ENCODE results near the gene IL32.
"Not testable (repeated sequence)": the region's sequence is repeated elsewhere in the genome, so short reads cannot be mapped to it uniquely, and the experiment has no call there.

IL32 gene

DNA sequence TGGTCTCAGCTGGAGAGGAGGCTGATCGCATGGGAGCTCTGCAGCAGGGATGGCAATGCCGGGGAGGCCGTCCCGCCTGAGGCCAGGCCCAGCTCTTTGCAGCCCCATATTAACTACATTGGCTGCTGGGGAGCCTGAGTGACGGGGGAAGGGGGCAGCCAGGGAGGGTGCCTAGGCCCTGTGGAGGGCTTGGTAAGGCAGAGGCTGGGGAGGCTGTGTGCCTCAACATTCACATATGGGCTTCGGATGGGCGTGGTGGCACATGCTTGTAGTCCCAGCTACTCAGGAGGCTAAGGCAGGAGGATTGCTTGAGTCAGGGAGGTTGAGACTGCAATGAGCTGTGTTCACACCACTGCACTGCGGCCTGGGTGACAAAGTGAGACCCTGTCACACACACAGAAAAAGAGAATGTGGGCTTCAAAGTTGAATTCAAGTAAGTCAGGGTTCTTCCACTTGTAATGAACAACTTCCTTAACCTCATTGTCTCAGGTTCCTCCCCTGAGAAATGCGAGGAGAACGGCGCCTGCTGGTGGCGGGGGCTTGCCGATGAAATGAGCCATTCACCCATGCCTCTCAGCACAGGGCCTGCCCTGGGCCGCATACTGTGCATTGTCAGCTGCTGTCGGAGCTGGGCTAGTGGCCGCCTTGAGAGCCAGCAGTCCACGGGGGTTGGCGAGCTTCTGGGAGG, 7.3 kb downstream of the IL32 start:
- DNase-seq: not testable (repeated sequence)

DNA sequence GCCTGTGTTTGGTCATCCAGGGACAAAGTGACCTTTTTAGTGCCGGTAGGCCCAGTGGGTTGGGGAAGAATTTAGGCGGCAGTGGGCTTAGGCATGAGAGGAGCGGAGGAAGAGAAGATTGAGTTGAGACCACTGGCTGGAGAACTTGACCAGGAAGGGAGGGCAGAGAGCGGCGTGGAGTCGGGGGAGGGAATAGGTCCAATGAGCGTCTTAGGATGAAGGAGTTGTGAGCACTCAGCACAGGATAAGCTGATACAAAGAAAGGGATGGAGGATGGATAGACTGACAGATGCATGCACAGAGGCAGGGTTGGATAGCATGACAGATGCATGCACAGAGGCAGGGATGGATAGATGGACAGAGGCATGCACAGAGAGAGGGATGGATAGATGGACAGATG, 8.0 kb downstream of the IL32 start:
- no peak for DNase-seq

DNA sequence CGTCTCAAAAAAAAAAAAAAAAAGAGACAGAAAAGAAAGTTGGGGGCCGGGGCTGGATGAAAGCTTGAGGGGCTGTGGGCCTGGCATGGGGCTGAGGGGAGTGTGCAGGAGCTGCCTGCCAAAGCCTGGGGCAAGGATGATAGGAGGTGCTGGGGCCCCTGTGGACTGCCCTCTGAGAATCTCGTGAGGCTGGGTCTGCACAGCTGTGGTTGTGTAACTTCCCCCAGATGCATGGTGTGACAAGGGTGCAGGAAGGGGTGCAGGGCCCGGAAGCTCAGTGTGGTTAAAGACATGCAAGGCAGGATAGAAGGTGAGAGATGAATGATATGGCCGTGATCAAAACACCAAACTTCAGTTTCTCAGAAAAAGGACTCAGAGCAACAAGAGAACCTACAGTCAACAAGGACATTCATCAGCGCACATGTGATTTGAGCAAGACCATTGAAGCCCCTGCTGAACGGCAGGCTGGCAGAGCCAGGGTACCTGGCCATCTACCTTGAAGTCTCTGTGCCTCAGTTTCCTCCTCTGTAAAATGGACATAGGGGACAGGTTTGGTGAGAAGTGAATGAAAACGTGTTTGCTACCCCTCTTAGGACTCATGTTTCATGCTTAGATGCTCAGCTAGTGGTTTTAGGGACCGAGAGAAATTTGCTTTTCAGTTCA, 9.6 kb downstream of the IL32 start:
- no peak for DNase-seq

DNA sequence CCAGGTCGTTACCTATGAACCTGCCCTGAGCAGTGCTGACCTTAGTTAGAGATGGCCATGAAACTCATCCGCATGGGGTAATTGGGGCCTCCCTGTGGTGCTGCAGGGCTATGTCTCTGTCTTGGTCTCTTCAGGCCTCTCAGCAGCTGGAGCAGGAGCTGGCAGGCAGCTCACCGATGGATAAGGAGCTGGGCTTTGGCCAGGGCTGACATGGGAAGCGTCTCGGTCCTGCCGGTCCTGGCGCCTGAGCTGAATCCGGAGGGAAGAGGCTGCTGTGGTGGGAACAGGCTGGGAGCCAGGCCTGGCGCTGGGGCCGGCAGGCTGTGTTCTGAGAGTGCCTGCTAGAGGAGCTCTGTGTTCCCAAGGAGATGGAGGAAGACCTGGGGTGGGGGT, 10.1 kb downstream of the IL32 start:
- DNase-seq: no peak

DNA sequence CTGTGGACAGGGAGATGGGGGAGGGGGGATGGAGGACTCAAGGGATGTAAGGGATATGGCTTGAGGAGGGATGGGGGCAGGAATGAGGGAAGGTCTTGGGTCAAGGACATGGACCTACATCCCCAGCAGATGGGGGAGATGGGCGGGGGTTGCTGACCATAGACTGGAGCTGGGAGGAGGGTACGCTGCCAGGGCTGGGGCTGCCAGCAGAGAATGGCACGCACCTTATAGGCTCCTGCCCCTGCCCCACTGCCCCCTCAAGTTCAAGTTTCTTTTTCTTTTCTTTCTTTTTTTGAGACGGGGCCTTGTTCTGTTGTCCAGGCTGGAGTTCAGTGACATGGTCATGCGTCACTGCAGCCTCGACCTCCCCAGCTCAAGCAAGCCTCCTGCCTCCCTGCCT, 10.5 kb downstream of the IL32 start:
- not testable (repeated sequence) for DNase-seq

DNA sequence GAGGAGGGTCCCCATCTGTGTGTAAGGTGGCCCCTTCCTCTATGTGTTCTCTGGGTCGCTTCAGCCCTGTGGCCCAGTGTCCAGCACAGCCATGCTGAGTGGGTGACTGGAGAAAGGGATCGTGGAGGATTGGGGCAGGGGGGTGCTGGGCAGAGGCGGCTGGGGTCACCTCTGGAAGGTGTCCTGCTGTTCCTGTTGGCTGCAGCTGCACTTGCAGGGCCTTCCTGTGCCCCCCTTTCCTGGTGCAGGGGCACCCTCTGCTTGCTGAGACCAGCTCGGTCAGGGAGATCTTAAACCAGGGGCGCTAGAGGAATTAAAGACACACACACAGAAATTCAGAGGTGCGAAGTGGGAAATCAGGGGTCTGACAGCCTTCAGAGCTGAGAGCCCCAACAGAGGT, 11.1 kb downstream of the IL32 start:
- DNase-seq: no peak

DNA sequence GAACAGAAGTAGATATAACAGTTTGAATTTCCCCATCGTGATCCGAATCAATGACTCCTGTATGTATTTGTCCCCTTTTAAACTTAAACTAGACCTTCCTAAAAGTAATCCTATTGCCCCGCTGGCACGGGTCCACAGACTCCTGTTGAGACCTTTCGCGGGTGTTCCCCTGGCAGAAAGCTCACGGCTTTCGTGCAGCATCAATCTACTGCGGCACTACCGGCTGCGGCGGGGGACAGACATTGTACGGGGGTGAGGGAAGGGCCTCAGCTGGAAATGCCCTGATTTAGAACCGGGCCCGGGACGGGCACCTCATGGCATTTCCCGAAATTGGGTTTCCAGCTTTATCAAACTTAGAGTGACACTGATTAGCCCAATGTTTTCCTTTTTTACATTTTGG, 14.6 kb downstream of the IL32 start:
- DNase-seq: no peak

DNA sequence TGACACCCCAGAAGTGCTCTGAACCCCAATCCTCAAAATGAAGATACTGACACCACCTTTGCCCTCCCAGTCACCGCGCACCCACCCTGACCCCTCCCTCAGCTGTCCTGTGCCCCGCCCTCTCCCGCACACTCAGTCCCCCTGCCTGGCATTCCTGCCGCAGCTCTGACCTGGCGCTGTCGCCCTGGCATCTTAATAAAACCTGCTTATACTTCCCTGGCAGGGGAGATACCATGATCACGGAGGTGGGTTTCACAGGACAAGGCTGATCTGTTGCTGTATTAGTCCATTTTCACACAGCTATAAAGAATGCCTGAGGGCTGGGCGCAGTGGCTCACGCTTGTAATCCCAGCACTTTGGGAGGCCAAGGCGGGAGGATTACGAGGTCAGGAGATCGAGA, 16.5 kb downstream of the IL32 start:
- DNase-seq: not testable (repeated sequence)

DNA sequence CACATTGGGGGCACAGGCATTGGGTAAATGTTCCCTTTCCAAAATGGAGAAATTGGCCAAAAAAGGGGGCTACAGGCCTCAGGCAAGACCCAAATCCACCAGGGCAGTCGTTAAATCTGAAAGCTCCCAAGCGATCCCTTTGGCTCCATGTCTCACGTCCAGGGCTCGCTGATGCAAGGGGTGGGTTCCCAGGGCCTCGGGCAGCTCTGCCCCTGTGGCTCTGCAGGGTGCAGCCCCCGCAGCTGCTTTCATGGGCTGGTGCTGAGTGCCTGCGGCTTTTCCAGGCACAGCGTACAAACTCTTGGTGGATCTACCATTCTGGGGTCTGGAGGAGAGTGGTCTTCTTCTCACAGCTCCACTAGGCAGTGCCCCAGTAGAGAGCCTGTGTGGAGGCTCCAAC, 18.0 kb downstream of the IL32 start:
- not testable (repeated sequence) for DNase-seq

DNA sequence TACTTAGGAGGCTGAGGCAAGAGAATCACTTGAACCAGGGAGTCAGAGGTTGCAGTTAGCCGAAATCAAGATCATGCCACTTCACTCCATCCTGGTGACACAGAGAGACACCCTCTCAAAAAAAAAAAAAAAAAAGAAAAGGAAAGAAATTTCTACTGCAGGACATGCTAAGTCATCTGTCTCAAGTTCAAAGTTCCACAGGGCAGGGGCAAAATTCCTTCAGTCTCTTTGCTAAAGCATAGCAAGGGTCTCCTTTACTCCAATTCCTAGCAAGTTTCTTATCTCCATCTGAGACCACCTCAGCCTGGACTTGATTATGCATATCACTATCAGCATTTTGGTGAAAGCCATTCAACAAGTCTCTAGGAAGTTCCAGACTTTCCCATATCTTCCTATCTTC, 19.1 kb downstream of the IL32 start:
- DNase-seq: no peak

DNA sequence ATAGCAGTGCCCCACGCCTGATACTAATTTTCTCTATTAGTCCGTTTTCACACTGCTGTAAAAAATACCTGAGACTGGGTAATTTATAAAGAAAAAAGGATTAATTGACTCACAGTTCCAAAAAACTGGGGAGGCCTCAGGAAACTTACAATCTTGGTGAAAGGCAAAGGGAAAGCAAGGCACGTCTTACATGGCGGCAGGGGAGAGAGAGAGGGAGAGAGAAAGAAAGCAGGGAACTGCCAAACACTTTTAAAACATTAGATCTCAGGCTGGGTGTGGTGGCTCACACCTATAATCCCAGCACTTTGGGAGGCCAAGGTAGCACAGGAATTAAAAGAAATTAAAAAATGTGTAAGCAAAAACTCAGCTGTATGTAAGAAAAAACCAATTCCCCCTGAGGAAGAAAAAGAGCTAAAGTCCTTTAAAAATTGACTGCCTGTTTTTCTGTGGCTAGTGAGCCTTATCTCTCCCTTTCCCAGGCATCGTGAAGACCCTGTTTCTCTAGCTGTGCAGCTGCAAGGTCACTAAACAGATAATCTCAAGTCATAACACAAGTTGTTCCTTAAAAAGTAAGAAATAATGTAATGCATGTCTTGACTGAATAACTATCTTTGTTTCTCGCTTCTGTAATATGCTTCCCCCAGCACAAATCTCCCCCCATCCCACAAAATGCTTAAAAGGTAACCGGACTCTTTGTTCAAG, 19.7 kb downstream of the IL32 start:
- no peak for DNase-seq

DNA sequence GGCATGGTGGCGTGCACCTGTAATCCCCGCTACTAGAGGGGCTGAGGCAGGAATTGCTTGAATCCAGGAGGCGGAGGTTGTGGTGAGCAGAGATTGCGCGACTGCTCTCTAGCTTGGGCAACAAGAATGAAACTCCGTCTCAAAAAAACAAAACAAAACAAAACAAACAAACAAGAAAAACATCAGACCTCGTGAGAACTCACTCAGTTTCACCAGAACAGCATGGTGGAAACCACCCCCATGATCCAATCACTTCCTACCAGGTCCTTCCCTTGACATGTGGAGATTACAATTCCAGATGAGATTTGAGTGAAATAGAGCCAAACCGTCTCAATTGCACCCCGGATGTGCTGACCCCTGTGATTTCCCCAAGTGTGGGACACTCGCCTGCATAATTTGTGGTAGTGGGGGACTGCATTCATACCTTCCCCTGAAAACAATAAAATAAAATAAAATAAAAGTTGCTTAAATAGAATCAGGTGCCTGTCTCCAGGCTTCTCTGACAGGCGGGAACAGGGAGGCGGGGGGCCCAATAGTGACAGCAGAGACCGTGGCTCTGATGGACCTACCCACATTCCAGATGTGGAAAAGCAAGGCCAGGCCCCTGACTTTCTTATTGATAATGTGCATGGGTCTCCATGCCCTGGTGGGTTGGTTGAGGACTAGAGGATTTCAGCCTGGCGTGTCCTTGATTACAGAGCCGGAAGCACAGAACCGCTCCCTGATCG, 20.6 kb downstream of the IL32 start:
- DNase-seq: no peak

DNA sequence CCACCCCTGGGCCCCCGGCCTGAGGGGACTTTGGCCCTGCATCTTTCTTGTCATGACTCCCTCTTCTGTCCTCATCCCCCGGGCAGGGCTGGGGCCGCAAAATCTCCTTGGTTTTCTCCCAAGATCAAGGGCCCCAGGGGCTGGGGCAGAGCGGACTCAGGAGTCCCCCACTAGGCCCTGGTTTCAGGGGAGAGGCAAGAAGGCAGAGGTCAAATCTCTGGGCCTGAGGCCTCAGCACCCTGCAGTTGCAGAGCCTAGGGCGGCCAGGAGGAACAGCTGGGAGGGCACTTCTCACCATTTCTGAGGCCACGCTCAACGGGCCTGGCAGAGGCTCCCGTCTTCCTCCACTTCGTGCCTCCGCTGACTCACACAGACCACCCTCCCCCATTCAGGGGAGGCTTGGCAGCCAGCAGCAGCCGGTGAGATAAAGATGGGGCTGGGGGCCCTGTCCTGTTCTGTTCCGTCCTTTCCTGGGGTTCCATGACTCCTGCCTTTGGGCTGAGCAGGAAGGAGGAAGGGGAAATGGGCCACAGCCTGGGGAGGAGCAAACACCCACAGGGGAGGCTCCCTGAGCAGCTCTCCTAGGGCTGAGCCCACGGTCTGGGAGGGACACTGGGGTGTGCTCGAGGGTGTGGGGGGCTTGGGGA, 21.3 kb downstream of the IL32 start:
- DNase-seq: no peak

DNA sequence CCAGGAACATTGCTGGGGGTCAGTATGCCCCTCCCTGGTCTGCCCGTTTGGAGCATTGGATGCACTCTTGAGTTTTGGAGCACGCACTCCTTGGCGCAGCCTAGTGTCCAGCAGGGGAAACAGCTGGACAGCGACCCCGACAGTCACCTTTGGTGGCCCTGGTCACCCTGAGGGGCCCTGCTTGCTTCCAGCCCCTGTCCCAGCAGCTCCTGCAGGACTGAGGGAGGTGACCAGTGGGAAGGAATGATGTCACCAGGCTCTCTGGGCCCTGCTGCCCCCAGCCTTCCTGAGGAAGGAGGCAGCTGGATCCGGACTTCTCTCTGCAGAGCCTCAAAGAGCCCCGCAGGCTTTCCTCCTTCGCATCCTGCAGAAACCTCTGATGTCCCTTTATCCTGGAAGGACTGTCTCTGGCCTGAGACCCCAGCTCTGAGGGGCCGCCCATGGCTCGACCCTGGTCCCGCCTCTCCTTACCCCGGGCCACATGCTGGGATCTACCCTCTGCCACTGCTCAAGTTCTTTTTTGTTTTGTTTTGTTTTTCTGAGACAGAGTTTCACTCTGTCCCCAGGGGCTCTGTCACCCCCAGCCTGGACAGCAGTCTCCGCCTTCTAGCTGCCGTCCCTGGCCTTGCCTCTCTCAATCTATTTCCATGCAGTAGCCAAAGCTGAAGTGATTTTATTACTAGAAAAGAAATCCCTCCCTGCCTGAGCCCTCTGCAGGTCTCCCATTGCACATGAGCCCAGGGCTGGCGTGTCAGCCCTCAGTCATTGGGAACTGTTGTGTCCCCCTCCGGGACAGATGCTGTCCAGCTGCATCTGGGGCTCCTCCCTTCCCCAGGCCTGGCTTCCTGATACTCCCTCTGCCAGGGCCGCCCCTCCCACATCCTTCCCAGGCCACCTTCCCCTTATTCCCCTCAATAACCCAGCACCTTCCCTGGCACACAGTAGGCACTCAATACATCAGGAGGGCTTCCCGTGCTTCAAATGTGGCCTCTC, 22.1 kb downstream of the IL32 start:
- no peak for DNase-seq

DNA sequence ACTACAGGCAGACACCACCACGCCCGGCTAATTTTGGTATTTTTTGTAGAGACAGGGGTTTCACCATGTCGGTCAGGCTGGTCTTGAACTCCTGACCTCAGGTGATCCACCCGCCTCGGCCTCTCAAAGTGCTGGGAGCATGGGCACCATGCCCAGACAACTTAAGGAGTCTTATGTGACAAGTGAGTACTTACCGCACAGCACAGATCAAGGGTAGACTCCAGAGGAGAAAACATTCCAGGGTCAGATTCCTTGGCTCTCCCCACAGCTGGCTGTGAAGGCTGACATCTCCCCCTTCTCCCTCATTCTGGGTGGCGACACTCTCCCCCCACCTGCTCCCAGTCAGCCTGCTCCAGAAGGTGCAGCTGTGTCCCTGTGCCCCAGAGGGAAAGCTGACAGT, 23.0 kb downstream of the IL32 start:
- no peak for DNase-seq

DNA sequence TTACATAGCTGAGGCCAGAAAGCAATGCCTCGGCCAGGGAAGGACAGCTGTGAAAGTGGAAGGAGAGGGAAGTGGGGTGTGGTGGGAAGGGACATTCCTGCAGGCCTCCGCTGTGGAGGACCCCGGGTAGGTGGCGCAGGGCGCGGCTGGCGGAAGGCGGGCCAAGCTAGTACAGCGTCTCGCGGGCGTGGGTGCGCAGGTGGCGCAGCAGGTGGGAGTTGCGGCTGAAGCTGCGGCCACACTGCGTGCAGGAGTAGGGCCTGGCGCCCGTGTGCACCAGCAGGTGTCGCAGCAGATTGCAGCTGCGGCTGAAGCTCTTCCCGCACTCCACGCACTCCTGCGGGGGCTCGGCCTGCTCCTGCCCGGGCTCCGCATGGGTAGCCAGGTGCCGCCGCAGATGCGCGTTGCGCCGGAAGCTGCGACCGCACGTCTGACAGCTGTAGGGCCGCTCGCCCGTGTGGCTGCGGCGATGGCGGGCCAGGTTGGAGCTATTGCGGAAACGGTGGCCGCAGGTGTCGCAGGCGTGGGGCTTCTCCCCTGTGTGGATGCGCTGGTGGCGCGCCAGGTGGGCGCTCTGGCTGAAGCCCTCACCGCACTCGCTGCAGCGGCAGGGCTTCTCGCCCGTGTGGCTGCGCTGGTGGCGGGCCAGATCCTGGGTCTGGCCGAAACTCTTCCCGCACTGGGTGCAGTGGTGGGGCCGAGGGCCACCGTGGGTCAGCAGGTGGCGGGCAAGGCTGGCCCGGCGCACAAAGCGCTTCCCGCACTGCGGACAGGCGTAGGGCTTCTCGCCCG, 23.7 kb downstream of the IL32 start:
- DNase-seq: no peak

DNA sequence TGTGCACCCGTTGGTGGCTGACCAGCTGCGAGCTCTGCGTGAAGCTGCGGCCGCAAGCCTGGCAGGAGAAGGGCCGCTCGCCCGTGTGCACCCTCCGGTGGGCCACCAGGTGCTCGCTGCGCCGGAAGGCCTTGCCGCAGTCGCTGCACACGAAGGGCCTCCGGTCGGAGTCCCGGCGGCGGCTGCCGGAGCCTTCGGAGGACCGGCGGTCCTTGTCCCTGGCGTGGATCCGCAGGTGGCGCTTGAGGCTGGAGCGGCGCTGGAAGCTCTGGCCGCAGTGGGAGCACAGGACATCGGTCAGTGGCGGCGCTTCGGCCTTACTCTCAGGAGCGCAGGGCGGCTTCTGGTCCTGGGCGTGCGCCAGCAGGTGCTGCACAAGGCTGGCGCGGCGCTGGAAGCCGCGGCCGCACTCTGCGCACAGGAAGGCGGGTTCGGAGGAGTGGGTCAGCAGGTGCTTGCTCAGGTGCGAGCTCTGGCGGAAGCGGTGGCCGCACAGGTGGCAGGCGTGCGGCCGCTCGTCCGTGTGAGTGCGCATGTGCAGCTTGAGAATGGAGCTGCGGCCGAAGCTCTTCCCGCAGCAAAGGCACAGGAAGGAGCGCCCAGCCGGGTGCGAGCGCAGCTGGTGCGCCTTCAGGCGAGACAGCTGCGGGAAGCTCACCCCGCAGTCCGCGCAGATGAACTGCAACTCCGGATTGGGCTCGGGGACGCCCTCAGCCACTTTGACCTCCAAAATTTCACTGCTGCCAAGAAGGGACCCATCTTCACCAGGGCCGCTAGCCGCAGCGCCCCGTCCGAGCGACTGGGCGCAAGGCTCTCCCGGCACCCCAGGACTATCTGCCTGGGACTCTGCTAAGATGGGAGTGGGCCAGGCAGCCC, 24.5 kb downstream of the IL32 start:
- no peak for DNase-seq

DNA sequence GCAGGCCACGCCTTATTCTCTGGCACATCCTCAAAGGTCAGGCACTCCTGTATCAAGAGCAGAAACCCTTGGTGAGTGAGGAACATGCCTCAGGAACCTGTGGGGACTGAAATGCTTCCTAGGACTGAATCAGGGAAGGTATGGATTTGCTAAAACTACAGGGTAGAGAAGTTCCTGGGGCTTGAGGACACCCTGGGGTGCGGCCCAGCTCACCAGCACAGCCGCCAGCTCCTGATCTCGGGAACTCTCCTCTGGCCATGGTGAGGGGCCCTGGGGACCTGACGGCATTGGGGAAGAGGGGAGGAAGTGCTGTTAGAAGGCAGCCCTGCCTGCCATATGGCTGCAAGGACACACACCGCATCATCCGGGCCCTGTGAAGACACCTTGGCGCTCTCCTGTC, 26.1 kb downstream of the IL32 start:
- DNase-seq: no peak

DNA sequence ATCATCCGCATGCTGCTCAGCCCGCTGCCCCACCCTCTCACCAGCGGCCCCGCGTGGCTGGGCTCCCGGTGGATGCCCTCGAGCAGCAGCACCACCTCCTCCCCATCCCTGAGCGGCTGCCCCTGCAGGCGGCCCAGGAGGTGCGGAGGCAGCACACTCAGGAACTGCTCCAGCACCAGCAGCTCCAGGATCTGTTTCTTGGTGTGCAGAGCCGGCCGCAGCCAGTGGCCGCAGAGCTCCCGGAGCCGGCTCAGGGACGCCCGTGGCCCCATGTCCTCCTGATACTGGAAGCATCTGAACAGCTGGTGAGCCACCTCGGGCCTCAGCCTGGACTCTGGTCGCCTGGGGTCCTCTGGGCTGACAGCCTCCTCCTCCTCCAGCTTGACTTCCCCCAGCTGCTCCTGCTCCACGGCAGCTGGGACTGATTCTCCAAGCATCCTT, 27.1 kb downstream of the IL32 start:
- DNase-seq: no peak

Measured in NCI-H446 (cell line).